Activated B cell treated with CpG ODN at 0.5 μM for 24 hours (primary cell): ENCODE data around the gene AUTS2. TPM values are rescaled to one million over a fixed set of nuclear protein-coding genes. Genes with fewer than 3 reads are reported as not detected.

Experiments used
- ATAC-seq: fragments of 200-7000 bp; cut with Tn5 transposase; one replicate; pipeline ENCODE4 v1.10.0; 2021; ENCODE audit warnings: low read depth, mild to moderate bottlenecking, moderate library complexity
- CTCF ChIA-PET: fragments of 350-600 bp; sonication (Branson Sonifier 250); formaldehyde crosslinking; loops from one replicate; lab custom pipeline; 2021; ENCODE audit warnings: antibody characterized with exemption; lab: Charles Lee
- POLR2A ChIA-PET: fragments of 350-600 bp; sonication (Branson Sonifier 250); formaldehyde crosslinking; loops from one replicate; lab custom pipeline; 2021; ENCODE audit warnings: antibody characterized with exemption; lab: Charles Lee
- DNase-seq: peaks from one replicate; pipeline ENCODE4 v3.0.0; 2022
- H3K27ac Mint-ChIP-seq: one replicate; pipeline ENCODE4 v1.8.0; 2020; ENCODE audit warnings: mixed read lengths
- H3K27me3 Mint-ChIP-seq: one replicate; pipeline ENCODE4 v1.8.0; 2021; ENCODE audit warnings: mixed read lengths
- H3K36me3 Mint-ChIP-seq: one replicate; pipeline ENCODE4 v1.8.0; 2021; ENCODE audit warnings: low read depth, mixed read lengths
- H3K4me1 Mint-ChIP-seq: one replicate; pipeline ENCODE4 v1.8.0; 2021; ENCODE audit warnings: mixed read lengths
- H3K4me3 Mint-ChIP-seq: one replicate; pipeline ENCODE4 v1.8.0; 2020; ENCODE audit warnings: mild to moderate bottlenecking, mixed read lengths
- H3K9me3 Mint-ChIP-seq: one replicate; pipeline ENCODE4 v1.8.0; 2020; ENCODE audit warnings: mixed read lengths
- intact Hi-C: fragments of 100-400 bp; cut with micrococcal nuclease; formaldehyde crosslinking; loops from one replicate; pipeline ENCODE4 v1.15.1; 2024
- total RNA-seq: library from RNA; stranded (reverse); gene quantifications from 2 replicates; pipeline ENCODE4 v1.2.3, GENCODE V29; 2022
- TF ChIP-seq, protein P1 (sequence below): fragments of 200-600 bp; IDR thresholded peaks from one replicate; pipeline ENCODE4 v1.8.0; 2022; ENCODE audit warnings: antibody characterized with exemption, mild to moderate bottlenecking

AUTS2 gene
- total RNA-seq, 1 donor from 2014 or later, result 15.9 TPM

GRCh38 chr7:70739646-70740210 is 1141.5 kb downstream of the AUTS2 start:
- Mint-ChIP-seq H3K4me3 (no peak overlapping the region), H3K27me3 (no peaks in the 10 kb centered on the region), H3K36me3 (no peaks in the 10 kb centered on the region), H3K27ac (no peak overlapping the region), H3K9me3 (no peaks in the 10 kb centered on the region), H3K4me1 (peaks cover 18% of the 10 kb centered on the region)
- ATAC-seq, result no peak
- TF ChIP-seq, protein P1, sequence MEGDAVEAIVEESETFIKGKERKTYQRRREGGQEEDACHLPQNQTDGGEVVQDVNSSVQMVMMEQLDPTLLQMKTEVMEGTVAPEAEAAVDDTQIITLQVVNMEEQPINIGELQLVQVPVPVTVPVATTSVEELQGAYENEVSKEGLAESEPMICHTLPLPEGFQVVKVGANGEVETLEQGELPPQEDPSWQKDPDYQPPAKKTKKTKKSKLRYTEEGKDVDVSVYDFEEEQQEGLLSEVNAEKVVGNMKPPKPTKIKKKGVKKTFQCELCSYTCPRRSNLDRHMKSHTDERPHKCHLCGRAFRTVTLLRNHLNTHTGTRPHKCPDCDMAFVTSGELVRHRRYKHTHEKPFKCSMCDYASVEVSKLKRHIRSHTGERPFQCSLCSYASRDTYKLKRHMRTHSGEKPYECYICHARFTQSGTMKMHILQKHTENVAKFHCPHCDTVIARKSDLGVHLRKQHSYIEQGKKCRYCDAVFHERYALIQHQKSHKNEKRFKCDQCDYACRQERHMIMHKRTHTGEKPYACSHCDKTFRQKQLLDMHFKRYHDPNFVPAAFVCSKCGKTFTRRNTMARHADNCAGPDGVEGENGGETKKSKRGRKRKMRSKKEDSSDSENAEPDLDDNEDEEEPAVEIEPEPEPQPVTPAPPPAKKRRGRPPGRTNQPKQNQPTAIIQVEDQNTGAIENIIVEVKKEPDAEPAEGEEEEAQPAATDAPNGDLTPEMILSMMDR, result no peak
- ChIA-PET POLR2A (interaction anchor here (0.6 kb wide), 2 partner anchors 31 to 42 kb away, joined by 3 read pairs; no protein-coding TSS in a partner anchor), CTCF (no interaction called here)
- no peak for DNase-seq
- intact Hi-C loops, result no loop called here

GRCh38 chr7:70741666-70742065 is 1143.4 kb downstream of the AUTS2 start:
- POLR2A ChIA-PET, result no interaction called here
- no peaks in the 10 kb centered on the region for H3K36me3 Mint-ChIP-seq
- H3K4me1 Mint-ChIP-seq, result peaks cover 12% of the 10 kb centered on the region
- intact Hi-C loops, result no loop called here
- TF ChIP-seq, protein P1, result no peak
- no peaks in the 10 kb centered on the region for H3K9me3 Mint-ChIP-seq
- H3K27ac Mint-ChIP-seq, result no peak overlapping the region
- no peaks in the 10 kb centered on the region for H3K27me3 Mint-ChIP-seq
- ATAC-seq, result no peak
- DNase-seq, result no peak
- no peak overlapping the region for H3K4me3 Mint-ChIP-seq
- CTCF ChIA-PET, result no interaction called here

- no peak for DNase-seq
- TF ChIP-seq, protein P1, result no peak
- peaks cover 7% of the 10 kb centered on the region for H3K4me1 Mint-ChIP-seq
- ATAC-seq, result no peak
- intact Hi-C loops, result no loop called here
- ChIA-PET CTCF (no interaction called here), POLR2A (no interaction called here)
- H3K27ac Mint-ChIP-seq, result no peak overlapping the region
- no peaks in the 10 kb centered on the region for H3K36me3 Mint-ChIP-seq
- no peak overlapping the region for H3K4me3 Mint-ChIP-seq
- no peaks in the 10 kb centered on the region for H3K9me3 Mint-ChIP-seq
- no peaks in the 10 kb centered on the region for H3K27me3 Mint-ChIP-seq
These were observed 1145.5 kb downstream of the AUTS2 start for GRCh38 chr7:70743531-70744325.

GRCh38 chr7:70744492-70744891 is 1146.2 kb downstream of the AUTS2 start:
- DNase-seq (no peak), ATAC-seq (no peak)
- Mint-ChIP-seq H3K27me3 (no peaks in the 10 kb centered on the region), H3K36me3 (no peaks in the 10 kb centered on the region), H3K4me3 (no peak overlapping the region), H3K27ac (no peak overlapping the region), H3K9me3 (no peaks in the 10 kb centered on the region), H3K4me1 (peaks cover 2% of the 10 kb centered on the region)
- ChIA-PET POLR2A (no interaction called here), CTCF (no interaction called here)
- TF ChIP-seq, protein P1, result no peak
- intact Hi-C loops, result no loop called here

GRCh38 chr7:70749831-70750230 is 1151.6 kb downstream of the AUTS2 start:
- H3K4me3 Mint-ChIP-seq, result no peak overlapping the region
- no peak overlapping the region for H3K27ac Mint-ChIP-seq
- intact Hi-C loops, result no loop called here
- H3K36me3 Mint-ChIP-seq, result no peaks in the 10 kb centered on the region
- no peak for ATAC-seq
- TF ChIP-seq, protein P1, result no peak
- DNase-seq, result no peak
- POLR2A ChIA-PET, result no interaction called here
- CTCF ChIA-PET, result no interaction called here
- H3K9me3 Mint-ChIP-seq, result no peaks in the 10 kb centered on the region
- no peaks in the 10 kb centered on the region for H3K27me3 Mint-ChIP-seq
- no peaks in the 10 kb centered on the region for H3K4me1 Mint-ChIP-seq
